HG03469 (cell line): ENCODE data around the gene CREBBP.

Experiments used
- ATAC-seq: cut with Tn5 transposase; IDR thresholded peaks from one replicate; pipeline ENCODE4 v1.9.1; 2021; ENCODE audit warnings: mild to moderate bottlenecking, moderate library complexity, moderate number of reproducible peaks; ENCODE audit not compliant: unreplicated experiment

Gene CREBBP

DNA sequence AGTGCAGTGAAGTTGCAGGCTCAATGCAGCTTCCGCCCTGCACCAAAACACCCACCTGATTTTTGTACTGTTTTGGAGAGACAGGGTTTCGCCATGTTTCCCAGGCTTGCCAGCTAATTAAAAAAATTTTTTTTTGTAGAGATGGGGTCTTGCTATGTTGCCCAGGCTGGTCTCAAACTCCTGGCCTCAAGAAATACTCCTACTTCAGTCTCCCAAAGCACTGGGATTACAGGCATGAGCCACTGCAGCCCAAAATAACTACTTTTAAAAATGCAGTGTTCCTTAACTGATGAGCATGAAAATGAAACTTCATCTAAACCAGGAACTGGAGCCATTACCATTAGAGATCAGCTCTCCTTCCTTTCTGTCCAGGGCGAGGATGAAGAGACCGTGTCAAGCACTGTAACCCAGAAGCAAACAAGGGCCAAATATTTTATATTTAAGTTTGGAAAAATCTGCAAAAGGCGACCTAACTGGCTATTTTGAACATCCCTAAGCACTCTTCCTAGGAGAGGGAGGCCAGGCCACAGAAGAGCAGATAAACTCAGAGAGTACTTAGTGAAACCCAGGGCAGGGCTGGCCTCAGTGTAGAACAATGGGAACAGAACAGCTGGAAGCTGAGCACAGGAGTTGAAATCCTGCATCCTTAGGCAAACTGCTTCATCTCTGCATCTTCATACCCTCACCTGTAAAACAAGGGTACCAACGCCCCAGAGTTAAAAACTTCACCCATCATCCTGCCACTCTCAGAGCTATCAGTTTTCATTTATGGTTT, 24.0 kb downstream of the CREBBP start:
- no peak for ATAC-seq

DNA sequence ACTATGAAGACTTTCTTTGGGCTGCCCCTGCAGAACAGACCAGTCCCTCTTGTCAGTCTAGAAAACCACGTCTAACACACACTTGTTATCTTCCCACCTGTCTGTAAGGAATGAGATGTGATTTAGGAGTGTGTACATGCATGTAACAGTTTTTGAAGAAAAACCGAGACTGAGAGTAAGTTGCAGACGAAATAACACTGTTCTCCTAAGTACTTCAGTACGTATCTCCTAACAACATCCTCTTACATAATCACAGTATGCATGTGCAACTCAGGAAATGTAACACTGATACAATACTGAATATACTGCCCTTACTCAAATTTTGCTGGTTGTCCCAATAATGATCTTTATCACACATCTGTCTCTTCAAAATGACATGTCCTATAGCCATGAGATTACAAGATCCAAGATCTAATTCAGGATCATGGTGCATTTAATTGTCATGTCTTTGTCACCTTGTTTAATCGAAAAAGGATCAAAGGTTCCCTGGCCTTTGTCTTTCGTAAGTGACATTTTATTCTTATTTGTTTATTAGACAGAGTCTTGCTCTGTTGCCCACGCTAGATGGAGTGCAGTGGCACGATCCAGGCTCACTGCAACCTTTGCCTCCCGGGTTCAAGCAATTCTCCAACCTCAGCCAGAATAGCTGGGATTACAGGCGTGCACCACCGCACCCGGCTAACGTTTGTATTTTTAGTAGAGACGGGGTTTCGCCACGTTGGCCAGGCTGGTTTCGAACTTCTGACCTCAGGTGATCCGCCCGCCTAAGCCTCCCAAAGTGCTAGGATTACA, 25.6 kb downstream of the CREBBP start:
- ATAC-seq: no peak

DNA sequence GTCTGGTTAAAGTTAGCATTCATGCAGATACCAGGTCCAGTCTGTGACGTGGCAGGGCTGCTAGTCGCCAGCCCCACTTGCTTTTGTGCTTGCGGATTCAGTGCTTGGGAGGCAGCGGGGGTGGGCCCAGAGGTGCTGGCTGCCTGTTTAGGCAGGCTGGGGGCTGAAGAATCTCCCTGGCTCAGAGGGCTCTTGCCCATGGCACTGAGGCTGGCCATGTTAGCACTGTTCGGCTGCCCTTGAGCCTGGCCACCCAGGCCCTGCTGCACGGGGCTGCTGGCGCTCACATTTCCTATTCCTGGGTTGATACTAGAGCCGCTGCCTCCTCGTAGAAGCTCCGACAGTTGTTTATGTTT, 30.0 kb downstream of the CREBBP start:
- no peak for ATAC-seq

DNA sequence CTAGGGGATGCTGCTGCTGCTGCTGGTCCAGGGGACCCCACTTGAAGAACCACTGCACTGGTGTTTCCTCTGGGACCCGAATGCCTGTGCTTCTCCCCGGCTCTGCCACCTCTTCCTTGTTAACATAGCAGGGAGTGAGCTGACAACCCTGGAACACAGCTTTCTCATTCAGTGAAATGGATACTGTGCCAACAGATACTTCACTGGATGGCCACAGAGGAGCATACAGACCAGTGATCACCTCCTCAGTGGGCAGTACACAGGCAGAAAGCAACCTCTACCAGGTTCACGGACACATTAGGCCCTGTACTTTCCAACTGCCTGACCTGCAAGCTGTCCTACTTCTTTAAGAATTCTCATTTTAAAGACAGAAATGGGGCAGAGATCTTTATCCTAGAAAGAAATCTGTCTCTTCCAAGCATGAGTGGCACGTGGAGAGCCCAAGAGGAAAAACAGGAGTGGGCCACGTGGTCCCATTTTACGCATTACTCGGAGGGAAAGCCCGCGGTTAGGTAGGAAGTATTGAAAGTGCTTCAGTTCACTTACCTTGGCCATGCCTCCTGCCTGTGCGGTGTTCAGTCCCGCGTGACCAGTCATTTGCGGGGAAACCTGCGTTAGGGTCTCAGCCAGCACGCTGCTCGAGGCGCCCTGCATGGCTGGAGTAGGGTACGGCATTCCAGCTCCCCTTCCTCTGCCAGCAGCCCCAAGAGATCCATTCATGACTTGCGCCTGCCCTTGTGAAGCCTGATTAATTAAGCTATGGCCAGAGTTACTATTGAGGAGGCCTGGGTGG, 30.6 kb downstream of the CREBBP start:
- ATAC-seq: no peak

DNA sequence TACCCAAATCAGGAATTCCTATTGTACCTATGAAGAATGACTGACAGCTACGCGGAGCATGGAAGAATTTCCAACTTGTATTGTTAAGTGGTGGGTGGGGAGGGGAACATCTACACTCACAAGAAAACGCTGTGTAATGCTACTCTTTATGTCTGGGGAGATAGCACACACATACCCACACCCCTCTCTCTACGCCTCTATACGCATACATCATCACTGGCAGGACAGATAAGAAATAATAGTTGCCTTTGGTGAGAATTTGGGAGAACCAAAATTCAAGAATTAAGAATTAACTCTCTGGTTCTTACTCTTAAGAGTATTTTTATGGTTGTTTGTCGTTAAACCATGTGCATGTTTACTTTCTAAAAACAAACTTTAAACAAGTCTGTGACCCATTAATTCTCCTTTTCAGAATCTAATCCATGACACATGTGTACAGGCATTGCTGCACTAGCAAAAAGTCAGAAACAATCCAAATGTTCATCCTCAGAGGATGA, 33.9 kb downstream of the CREBBP start:
- ATAC-seq: no peak

DNA sequence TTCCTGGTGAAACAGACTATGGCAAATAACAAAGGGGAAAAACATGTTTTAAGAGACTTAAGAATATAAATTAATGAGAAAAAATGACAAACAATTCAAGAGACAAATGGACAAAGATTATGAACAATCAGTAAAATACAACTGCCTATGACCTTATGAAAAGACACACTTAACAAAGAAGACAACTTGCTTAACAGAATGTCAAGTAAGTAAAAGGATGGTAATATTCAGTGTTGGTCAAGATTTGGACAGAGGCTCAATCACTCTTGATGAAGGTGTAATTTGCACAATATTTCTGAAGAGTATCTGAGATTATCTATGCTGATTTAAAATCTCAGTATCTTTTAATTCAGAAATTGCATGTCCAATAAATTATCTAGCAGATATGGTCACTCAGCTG, 34.4 kb downstream of the CREBBP start:
- ATAC-seq: no peak

DNA sequence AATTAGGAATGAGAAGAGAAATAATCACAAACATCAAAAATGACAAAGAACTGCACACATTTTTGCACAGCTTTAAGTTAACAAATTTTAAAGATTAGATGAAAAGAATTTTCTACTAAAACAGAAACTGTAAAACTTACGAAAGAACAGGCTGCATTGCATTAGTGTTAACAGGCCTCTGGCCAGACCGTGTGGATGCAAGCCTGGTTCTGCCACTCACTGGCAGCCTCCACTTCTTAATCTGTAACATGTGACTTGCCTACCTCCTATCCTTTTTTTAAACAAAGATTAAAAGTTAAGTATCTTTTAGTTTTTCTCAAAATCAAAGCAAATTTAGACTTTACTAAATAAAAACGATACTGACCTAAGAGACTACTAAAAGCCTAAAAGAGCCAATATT, 37.5 kb downstream of the CREBBP start:
- no peak for ATAC-seq

DNA sequence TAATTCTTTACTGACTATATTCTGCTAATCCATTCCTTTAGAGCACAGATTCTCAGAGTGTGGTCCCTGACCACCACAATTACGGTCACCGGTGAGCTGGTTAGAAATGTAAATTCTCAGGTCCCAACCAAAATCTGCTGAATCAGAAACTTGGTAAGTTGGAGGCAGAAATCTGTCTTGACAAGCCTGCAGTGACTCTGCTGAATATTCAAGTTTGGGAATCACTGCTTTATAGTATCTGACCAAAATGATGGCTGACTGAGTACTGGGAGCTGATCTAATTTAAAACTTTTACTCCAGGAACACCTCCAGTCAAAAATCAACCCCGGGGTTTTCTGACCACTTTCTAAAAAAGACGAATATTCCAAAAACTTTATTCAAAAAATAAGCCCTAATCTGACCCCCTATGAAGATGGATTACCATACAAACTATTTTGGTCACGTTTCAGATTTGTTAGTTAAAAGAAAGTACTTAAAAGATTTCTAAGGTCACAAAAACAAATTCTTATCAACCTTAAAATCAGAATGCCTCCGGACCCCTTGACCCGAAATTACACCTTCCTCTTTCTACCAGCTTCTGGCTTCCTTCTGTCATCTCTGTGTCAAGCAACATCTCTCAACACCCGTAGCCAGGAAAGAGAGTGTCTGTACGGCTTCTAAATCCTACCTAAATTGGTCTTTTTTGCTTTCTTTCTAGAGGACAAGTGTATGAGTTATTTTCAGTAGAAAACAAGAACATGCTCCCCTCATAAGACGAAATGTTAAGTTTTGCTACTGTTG, 38.6 kb downstream of the CREBBP start:
- no peak for ATAC-seq

DNA sequence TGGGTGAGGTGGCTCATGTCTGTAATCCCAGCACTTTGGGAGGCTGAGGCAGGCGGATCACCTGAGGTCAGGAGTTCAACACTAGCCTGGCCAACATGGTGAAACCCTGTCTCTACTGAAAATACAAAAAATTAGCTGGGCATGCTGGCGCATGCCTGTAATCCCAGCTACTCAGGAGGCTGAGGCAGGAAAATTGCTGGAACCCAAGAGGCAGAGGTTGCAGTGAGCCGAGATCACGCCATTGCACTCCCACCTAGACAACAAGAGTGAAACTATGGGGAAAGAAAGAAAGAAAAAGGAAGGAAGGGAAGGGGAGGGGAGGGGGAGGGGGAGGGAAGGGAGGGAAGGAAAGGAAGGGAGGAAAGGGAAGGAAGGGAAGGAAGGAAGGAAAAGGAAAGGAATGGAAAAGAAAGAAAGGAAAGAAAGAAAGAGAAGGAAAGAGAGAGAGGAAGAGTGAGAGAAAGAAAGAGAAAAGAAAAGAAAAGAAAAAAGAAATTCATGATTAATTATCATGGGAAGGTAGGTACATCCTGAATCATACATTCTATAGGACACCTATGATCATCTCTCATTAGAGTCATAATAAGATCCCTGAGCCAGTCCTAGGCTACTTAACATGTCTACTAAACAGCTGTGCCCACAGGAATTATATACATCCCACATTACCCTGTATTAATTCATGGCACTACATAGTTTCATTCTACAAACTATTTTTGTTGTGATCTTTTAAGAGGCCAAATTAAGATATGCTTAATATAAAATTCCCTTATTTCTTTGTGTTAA, 40.9 kb downstream of the CREBBP start:
- ATAC-seq: no peak

DNA sequence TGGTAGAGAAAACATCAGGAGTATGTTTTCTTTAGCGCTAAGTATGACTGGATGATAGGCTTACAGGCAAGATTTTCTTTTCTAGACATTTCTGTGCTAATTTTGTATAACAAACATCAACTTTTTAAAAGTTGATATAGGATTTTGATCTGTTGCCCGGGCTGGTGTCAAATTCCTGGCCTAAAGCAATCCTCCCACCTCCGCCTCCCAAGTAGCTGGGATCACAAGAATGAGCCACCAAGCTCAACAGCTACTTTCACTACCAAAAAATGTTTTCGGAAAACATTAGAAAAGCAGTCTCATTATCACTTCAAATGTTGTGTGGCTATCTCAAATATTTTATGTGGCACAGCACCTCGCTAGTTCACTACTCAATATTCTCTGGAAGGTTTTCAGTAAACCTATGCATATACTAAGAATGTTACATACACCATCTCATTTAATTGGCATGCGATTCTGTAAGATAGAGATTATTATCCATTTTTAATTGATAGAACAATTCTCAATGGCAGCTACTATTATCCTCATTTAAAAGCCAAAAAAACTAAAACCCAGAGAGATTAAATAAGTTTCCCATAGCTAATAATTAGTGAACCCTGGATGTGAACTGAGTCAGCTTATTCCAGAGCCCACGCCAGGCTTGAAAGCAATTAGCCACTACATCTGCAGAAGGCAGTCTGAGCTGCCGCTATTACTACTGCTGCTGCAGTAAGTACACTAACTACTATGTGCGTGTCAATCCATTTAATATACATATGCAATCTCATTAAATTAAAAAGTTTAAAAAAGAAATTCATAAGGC, 41.7 kb downstream of the CREBBP start:
- no peak for ATAC-seq

DNA sequence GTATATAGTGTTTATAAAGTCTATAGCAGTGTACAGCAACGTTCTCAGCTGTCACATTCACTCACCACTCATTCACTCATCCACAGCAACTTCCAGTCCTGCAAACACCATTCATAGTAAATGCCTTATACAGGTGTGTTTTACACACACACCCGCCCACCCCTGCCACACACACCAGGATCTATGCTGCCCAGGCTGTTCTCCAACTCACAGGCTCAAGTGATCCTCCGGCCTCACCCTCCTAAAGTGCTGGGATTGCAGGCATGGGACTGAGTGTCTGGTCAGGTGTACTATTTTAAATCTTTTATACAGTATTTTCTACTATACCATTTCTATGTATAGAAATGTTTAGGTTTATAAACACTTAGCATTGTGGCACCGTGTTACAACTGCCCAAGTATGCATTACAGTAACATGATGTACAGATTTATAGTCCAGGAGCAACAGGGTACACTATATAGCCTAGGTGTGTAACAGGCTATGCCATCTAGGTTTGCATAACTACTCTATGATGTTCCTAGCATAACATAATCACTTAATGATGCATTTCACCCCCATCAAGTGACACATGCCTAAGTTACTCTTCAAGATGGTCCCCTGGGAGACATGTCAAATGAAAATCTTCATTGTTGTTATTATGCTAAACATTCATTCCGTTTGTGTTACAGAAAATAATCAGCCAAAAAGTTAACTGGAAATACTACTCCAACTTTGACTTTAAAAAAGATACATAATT, 42.5 kb downstream of the CREBBP start:
- no peak for ATAC-seq

DNA sequence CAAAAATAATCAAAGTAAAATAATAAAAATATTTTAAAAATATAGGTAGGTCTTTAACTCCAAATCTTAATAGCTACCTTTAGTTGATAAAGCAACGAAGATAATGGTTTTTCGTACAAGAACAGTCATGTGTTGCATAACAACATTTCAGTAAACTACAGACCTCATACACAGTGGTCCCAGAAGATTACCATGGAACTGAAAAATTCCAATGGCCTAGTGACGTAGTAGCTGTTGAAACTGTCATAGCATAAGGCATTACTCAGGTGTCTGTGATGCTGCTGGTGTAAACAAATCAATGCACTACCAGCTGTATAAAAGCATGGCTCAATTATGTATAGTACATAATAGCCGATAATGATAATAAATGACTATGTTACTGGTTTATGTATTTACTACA, 43.9 kb downstream of the CREBBP start:
- ATAC-seq: no peak

DNA sequence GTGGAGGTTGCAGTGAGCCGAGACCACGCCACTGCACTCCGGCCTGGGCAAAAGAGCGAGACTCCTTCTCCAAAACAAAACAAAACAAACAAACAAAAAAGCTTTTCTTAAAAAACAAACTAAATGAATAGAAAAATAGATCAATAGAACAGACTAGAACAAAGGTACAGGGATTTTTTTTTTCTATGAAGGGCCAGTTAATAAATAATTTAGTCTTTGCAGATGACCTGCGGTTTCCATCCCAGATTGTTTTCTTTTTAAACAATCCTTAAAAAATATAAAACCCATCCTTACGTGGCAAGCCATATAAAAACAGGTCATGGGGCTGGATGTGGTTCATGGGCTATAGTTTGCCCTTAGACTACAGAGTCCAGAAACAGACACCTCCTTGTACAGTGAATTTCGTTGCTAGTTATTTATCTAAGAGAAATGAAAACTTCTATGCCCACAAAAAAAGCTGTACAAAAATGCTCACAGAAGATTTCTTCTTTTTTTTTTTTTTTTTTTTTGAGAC, 45.4 kb downstream of the CREBBP start:
- no peak for ATAC-seq

DNA sequence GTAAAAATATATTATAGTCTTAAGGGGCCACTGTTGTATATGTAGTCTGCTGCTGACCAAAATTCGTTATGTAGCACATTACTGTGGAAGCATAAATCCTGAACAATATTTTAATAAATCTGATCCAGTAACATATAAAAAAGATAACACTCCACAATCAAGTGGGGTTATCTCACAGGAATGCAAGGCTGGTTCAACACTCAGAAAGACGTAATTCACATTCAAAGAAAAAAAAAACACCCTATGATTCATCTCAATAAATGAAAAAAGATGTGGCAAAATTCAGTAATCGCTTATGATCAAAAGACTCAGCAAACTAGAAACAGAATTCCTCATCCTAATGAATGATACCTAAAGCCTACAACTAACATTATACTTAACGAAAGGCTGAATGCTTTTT, 47.8 kb downstream of the CREBBP start:
- ATAC-seq: no peak

DNA sequence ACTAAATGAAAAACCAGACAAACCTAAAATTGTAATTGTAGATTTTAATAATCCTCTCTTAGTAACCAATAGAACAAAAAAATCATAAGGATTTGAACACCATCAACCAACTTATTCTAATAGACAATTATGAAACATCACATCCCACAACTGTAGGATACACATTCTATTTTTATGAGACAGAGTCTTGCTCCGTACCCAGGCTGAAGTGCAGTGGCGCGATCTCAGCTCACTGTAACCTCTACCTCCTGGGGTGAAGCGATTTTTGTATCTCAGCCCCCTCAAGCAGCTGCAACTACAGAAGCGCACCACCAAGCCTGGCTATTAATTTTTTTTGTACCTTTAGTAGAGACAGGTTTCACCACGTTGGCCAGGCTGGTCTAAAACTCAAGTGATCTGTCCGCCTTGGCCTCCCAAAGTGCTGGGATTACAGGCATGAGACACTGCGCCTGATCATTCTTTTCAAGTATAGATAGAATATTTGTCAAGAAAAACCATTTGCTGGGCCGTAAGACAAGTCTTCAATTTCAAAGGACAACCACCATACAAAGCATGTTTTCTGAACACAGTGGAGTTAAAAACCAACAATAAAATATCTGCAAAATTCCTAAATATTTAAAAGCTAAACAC, 49.8 kb downstream of the CREBBP start:
- ATAC-seq: no peak

DNA sequence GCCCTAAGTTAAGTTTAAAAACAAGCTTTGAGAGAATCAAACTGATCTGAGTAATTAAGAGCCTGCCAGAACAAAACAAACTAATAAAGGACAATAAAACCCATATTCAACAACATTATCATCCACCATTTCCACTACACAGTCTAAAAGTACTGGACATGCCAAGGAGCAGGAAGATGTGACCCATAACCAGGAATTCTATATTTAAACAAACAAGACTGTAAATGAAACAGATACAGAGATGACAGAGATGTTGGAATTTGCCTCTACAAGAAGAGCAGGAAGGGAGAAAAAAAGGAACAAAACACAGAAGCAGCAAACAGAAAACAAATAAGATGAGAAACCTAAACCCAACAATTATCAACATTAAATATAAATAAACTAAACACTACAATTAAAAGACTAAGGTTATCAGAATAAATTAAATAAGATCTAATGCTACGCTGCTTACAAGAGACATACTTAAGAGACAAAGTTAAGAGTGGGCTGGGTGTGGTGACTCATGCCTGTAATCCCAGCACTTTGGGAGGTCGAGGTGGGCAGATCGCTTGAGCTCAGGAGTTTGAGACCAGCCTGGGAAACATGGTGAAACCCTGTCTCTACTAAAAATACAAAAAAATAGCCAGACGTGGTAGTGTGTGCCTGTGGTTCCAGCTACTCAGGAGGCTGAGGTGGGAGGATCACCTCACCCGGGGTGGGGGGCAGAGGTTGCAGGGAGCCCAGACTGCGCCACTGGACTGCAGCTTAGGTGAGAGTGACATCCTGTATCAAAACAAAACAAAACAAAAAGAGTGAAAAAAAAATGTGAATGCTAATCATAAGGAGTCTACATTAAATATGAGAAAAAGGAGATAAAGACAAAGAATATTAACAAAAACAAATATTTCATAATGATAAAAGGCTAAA, 50.6 kb downstream of the CREBBP start:
- ATAC-seq: no peak

DNA sequence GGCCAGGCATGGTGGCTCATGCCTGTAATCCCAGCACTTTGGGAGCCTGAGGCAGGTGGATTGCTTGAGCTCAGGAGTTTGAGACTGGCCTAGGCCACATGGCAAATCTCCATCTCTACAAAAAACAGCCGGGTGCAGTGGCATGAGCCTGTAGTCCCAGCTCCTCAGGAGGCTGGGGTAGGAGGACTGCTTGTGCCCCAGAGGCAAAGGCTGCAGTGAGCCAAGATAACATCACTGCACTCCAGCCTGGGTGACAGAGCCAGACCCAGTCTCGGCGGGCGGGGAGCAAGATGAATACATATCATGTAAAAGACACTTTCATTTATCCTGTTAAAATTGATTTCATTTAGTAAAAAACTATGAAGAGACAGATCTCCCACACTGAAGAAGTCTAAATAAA, 54.6 kb downstream of the CREBBP start:
- no peak for ATAC-seq
